Fibroblast of villous mesenchyme (primary cell): Measurements from ENCODE around the gene SDF4. TPM values are rescaled to one million over a fixed set of nuclear protein-coding genes. Genes with fewer than 3 reads are reported as not detected.
A peak's percentile ranks its signal among the peaks of the same experiment; 100 is the strongest.
"Not testable (repeated sequence)": the region's sequence is repeated elsewhere in the genome, so short reads cannot be mapped to it uniquely, and the experiment has no call there.

Experiments
- DNase-seq: peaks from one replicate; pipeline ENCODE4 v3.0.0-alpha.2; 2010; ENCODE audit warnings: low read depth
- H3K4me3 ChIP-seq: 2 replicates; pipeline ENCODE4 v1.5.1; 2011; ENCODE audit warnings: low read depth, mild to moderate bottlenecking, low read length
- CTCF ChIP-seq: IDR thresholded peaks from 2 replicates; pipeline ENCODE4 v1.5.1; 2012; ENCODE audit warnings: low read depth, mild to moderate bottlenecking, low read length; ENCODE audit not compliant: insufficient read depth
- total RNA-seq: library from RNA; depleted of rRNA; stranded (reverse); fragments of >200 nt; gene quantifications from 2 replicates; pipeline ENCODE4 v1.2.3, GENCODE V29; 2012

The SDF4 gene
- total RNA-seq, 1 donor, result 88.9 TPM

- DNase-seq, result no peak
- no peak overlapping the region for H3K4me3 ChIP-seq
- no peak for TF ChIP-seq CTCF
Observed at GRCh38 chr1:1198423-1199140, 33.2 kb downstream of the SDF4 start.

- H3K4me3 ChIP-seq, result no peak overlapping the region
- TF ChIP-seq CTCF, result no peak
- no peak for DNase-seq
Observed at GRCh38 chr1:1197551-1198422, 34.0 kb downstream of the SDF4 start.

GRCh38 chr1:1197188-1197500 lies 34.7 kb downstream of the SDF4 start:
- no peak overlapping the region for H3K4me3 ChIP-seq
- no peak for DNase-seq
- no peak for TF ChIP-seq CTCF

GRCh38 chr1:1196431-1197187 lies 35.2 kb downstream of the SDF4 start:
- no peak overlapping the region for H3K4me3 ChIP-seq
- no peak for DNase-seq
- no peak for TF ChIP-seq CTCF

GRCh38 chr1:1195726-1196125 lies 36.1 kb downstream of the SDF4 start:
- not testable (repeated sequence) for H3K4me3 ChIP-seq, DNase-seq

- TF ChIP-seq CTCF, result no peak
- peak; percentile 6 for DNase-seq
- no peak overlapping the region for H3K4me3 ChIP-seq
Observed at GRCh38 chr1:1194723-1195122, 37.1 kb downstream of the SDF4 start.

GRCh38 chr1:1191734-1192133 lies 40.1 kb downstream of the SDF4 start:
- no peak for DNase-seq
- TF ChIP-seq CTCF, result no peak
- H3K4me3 ChIP-seq, result no peak overlapping the region
